B cell (primary cell): ENCODE results near the gene ARSD.

Experiments used
- EZH2 ChIP-seq: IDR thresholded peaks from 2 replicates; pipeline ENCODE4 v1.6.1; 2012; ENCODE audit warnings: borderline replicate concordance, low read depth, mild to moderate bottlenecking, moderate library complexity, low read length; ENCODE audit not compliant: insufficient read depth, poor library complexity, severe bottlenecking
- TF ChIP-seq, protein P1 (sequence below): fragments of 200-600 bp; IDR thresholded peaks from one replicate; pipeline ENCODE4 v1.8.0; 2022; ENCODE audit warnings: antibody characterized with exemption, mild to moderate bottlenecking

DNA sequence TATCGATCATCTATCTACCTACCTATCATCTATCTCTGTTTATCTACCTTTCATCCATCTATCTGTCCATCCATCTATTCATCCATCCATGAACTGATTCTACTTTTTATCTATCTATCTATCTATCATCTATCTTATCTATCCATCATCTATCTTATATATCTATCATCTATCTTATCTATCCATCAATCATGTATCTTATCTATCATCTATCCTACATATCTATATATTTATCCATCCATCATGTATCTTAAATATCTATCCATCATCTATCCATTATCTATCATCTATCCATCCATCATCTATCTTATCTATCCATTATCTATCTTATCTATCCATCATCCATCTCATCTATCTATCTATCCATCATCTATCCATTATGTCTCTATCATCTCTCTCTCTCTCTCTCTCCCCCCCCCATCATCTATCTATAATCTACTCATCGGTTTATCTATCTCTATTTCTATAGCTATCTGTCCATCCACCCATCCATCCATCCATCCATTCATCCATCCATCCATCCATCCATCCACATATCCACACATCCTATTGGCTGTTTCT is 20.9 kb downstream of the ARSD start:
- TF ChIP-seq, protein P1, sequence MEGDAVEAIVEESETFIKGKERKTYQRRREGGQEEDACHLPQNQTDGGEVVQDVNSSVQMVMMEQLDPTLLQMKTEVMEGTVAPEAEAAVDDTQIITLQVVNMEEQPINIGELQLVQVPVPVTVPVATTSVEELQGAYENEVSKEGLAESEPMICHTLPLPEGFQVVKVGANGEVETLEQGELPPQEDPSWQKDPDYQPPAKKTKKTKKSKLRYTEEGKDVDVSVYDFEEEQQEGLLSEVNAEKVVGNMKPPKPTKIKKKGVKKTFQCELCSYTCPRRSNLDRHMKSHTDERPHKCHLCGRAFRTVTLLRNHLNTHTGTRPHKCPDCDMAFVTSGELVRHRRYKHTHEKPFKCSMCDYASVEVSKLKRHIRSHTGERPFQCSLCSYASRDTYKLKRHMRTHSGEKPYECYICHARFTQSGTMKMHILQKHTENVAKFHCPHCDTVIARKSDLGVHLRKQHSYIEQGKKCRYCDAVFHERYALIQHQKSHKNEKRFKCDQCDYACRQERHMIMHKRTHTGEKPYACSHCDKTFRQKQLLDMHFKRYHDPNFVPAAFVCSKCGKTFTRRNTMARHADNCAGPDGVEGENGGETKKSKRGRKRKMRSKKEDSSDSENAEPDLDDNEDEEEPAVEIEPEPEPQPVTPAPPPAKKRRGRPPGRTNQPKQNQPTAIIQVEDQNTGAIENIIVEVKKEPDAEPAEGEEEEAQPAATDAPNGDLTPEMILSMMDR: no peak
- no peak for TF ChIP-seq EZH2
